Activated T-cell treated with anti-CD3 and anti-CD28 coated beads for 48 hours (primary cell): ENCODE measurements around the gene UBQLN1.
A peak's percentile ranks its signal among the peaks of the same experiment; 100 is the strongest.
"Not testable (repeated sequence)": the region's sequence is repeated elsewhere in the genome, so short reads cannot be mapped to it uniquely, and the experiment has no call there.

Experiments used
- DNase-seq: peaks from one replicate; pipeline ENCODE4 v3.0.0-alpha.2; 2020; ENCODE audit warnings: low read depth

UBQLN1 gene

GRCh38 chr9:83707768-83708514 lies at the start of gene UBQLN1:
Gene UBQLN1, minus strand, starts transcription at chr9:83707958. Its CDS starts 279 bp downstream, at chr9:83707679.
- peak; percentile 84 for DNase-seq

DNA sequence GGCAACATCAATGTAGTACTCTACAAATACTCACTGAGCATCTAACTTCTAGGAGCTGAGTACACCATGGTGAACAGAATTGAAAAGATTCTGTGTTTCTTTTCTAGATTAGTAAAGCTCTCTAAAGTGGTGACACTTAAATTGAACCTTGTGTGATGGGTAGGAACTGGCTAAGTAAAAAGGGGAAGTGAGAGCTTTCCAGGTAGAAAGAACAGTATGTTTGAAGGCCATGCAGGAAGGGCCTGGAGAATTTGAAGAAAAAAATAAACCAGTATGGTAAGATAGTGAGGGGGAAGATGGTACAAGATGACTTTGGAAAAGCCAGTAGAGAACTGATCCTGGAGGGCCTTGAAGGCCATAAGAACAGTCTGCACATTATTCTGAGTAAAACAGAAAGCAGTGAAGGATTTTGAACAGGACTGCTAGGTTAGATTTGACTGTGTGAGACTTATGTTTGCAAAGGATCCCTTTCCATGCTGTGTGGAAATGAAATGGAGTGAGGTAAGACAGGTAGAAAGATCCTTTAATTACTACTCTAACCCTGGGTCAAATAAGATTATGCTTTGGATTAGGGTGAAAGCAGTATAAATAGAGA lies 46.7 kb upstream of the UBQLN1 start:
- no peak for DNase-seq

- no peak for DNase-seq
Observed at GRCh38 chr9:83749706-83750105, 41.9 kb upstream of the UBQLN1 start.

GRCh38 chr9:83744206-83744605 lies 36.4 kb upstream of the UBQLN1 start:
- DNase-seq, result no peak

GRCh38 chr9:83733739-83734138 lies 26.0 kb upstream of the UBQLN1 start:
- DNase-seq, result no peak

GRCh38 chr9:83728591-83729368 lies 21.0 kb upstream of the UBQLN1 start:
- DNase-seq, result not testable (repeated sequence)

- no peak for DNase-seq
Observed at GRCh38 chr9:83724436-83724835, 16.7 kb upstream of the UBQLN1 start.

DNA sequence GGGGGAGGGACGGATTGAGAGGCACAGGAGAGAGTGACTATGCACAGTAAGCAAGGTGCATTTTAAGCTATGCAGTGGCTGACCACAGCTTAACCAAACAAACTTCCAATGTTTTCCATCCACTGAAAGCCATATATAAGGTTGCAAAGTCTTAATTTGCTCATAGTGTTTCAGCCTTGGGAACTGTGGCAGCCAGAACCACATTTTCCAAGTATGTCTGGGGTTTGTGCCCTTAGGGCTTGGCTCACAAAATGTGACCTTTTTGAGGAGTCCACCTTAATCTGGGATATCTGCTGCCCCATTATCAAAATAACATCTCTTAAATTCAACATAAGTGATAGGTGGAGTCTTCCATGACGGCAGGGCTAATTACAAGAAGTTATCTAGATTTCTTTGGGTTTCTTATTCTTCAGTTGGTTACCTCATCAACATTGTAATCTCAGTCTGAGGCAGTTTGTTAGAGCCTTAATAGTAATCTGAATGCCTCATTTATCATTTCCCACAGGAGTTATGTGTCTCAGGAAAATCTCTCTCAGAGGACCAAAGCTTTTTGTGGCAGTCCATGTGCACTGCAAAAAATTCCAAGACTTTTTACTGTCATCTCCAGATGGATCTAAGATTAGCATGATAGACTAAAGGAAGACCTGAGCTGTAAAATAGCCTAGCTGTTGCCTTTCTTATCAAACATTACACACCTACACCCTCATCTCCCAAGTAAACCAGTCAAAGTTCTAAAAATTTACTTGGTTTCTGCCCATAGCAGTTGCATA lies 15.2 kb upstream of the UBQLN1 start:
- DNase-seq, result no peak

DNA sequence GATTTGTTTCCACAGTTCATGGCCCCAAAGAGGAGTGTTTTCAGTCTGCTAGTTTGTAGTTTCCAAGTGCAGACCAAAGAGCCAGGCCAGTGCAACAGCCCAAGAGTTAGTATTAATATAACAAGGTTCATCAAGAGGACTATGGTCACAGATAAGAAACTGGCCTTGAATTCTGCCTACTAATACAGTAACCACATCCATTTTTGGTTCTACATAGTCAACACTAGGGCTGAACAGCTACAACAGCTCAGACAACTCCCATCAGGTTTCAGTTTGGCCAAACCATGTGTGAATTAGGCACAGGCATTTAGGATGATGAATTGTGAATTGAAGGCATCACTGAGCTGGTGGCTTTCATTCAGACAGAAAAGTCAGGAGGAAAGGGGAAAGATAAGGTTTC lies 13.8 kb upstream of the UBQLN1 start:
- no peak for DNase-seq

- DNase-seq, result no peak
Observed at GRCh38 chr9:83715794-83716193, 8.0 kb upstream of the UBQLN1 start.

DNA sequence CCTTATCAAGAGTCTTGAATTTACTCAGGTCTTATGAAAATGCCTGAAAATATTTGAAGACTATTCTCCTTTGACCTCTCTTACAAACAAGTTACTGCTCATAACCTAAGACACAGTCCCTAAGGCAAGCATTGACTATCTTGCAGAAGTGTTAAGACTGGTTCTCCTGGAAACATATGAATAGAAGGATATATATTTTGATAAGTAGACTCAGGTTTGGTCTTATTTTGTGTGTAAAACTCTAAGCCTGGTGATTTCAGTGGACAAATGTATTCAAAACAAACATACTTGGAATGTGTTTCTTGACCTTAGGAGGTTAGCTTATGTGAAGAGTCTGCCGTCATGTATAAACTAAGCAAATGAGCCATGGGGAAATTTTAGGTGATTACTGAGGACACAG lies 7.5 kb upstream of the UBQLN1 start:
- DNase-seq, result no peak

- no peak for DNase-seq
Observed at GRCh38 chr9:83714329-83714728, 6.6 kb upstream of the UBQLN1 start.

- peak; percentile 27 for DNase-seq
Observed at GRCh38 chr9:83708515-83709158, 879 bp upstream of the UBQLN1 start.

DNA sequence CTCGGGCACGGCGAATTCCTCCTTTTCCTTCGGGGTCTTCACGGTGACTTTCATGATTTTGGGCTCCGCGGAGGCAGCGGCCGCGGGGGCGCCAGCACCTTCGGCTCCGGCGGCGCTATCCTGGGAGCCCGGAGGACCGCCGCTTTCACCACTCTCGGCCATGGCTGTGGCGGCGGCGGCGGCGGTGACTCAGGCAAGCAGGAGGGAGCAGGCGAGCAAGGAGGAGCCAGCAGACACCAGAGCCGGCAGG lies 315 bp downstream of the UBQLN1 start:
- DNase-seq, result peak; percentile 71

DNA sequence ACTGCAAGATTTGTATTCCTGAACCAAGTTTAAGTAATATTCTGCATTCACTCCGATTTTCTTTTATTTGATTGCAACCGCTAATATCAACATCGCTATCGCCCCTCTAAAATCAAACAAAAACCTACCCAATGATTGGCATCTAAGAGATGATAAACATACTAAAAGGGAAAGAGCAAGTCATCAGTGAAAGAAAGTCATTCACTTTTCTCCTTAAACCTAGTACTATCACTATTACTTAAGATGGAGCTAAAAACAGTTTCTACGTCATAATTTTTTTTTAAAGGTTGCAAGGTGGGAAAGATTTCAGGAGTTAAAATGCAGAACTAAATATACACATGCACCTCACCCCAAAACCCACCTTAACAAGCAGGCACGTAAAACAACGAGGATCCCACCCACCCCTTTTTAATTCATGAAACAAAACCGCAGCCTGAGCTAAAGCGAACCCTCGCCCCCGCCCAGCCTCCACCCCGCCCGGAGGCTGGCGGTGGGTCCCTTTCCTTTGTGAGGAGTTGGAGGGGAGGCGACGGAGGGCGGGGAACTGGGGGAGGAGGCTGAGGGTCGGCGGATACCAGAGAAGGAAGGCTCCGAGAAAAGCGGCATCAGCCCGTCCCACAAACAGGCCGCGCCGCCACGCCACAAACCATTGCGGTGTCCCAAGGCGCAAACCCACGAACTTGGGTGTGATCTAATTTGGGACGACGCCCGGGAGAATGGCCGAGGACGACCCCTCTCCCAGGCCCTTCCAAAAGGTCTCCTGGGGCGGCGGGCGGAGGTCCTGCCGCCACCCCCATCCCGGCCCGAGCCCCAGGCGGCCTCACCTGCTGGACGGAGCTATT lies 861 bp downstream of the UBQLN1 start:
- peak; percentile 60 for DNase-seq

GRCh38 chr9:83705219-83705651 lies 2.5 kb downstream of the UBQLN1 start:
- DNase-seq, result not testable (repeated sequence)

- DNase-seq, result no peak
Observed at GRCh38 chr9:83701769-83702168, 6.0 kb downstream of the UBQLN1 start.

DNA sequence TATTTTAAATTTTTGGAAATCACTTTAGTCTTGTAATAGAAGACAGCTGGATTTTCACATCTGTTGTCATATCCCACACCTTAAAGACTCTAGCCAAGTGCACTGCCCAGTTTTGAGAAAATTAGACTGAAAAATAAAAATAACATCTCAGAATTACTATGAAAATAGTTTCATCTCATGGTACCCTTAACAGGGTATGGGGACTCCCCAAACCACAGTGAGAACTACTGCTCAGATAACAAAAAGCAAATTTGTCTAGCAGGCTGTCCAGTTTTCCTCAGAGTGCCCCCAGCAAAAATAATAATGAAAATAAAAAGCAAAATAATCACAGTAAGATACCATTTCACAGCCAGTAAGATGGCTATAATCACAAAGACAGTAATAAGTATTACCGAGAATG lies 6.5 kb downstream of the UBQLN1 start:
- no peak for DNase-seq

DNA sequence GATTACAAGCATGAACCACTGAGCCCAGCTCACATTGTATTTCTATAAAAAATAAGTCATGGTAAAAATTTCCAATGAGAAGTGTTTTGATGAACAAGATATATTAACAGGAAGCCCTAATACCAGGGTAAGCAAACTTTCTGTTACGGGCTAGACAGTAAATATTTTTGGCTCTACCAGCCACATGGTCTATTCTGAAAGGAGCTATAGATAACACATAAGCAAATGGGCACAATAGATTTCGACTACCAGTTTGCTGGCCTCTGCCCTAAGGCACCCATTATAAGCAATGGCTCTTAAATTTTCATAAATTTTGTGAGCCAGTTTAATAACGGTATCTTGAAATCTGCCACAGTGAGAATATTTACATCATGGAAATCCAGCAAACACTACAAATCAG lies 8.1 kb downstream of the UBQLN1 start:
- DNase-seq, result no peak

DNA sequence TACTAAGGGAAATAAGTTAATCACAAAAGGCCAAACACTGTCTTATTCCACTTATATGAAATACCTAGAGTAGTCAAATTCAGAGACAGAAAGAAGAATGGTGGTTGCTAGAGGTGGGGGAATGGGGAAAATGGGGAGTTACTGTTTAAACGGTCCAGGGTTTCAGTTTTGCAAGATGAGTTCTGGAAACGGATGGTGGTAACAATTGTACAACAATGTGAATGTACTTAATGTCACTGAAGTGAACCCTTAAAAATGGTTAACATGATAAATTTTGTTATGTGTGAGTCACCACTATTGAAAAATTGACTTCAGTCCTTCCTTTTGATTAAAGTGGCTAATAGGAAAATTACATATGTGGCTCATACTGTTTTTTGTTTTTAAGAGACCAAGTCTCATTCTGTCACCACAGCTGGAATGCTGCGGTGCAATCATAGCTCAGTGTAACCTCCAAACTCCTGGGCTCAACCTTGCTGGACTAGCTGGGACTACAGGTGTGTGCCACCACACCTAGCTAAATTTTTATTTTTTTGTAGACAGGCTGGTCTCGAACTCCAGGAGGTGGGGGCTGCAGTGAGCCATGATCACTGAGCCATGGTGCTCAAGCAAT lies 8.7 kb downstream of the UBQLN1 start:
- DNase-seq, result no peak

DNA sequence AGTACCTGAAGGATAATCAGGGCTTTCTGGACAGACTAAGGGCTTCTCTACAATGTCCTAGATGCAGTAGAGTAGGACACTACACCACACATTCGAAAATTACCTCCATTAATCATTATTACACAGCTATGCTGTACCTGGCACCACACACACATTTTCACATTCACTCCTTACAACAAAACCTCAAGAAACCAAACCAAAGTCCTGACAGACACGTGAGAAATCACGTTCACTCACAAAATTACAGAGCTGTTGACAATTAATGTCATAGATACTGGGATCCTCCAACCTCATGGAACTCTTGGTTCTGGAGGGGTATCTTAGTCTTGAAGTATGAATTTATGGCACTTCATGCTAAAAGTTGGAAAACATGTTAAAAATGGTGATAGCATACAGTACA lies 16.3 kb downstream of the UBQLN1 start:
- no peak for DNase-seq
